ENCODE results near the gene HDAC11.

The HDAC11 gene

DNA sequence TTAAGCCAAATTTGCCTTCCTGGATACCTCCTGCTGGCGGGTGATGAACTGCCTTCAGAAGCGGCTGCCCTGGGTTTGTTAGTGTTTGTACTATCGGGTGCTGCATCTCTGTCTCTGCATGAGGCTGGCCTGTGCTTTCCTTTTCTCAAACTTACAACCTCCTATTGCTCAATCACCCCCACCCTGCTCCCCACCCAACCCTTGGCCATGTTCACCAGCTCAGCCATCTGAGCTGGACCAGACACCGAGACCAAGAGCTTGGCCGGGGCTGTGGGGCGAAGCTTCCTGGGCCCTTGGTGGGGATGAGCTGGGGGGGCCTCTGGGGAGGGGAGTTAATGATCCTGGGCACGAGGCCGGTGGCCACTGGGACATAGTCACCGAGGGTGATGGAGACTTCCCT lies 52.0 kb downstream of the HDAC11 start:
- no peak for DNase-seq (ENCODE audit: low read depth in 1 of 2, low spot score in 1 of 2)
- in situ Hi-C loops (cut with HindIII; ENCODE audit: low pct_unique_long_range_greater_than_20kb, low sequenced_read_pairs) = no loop called here
- TF ChIP-seq JUND (IDR thresholded peaks at IDR 0.05; ENCODE audit: low read depth) = no peak

DNA sequence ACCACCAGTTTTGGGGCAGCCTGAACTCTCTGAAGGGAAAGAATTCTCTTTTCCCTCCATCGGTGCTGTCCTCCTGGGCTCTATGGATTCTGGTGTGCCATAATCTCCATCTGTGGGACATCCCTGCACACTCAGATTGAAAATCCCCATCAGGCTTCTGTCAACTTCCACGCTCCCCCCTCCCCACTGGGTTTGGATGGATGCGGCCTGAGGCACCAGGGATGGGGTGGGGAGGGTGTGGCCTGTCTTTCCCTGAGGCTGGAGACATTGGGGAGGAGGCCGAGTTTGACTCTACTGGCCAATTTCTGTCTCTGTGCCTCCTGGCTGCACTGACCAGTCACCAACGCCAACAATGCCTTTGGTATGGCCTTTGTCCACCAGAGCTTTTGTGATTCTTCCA lies 52.5 kb downstream of the HDAC11 start:
- no peak for TF ChIP-seq JUND (IDR thresholded peaks at IDR 0.05; ENCODE audit: low read depth)
- no peak for DNase-seq (ENCODE audit: low read depth in 1 of 2, low spot score in 1 of 2)
- in situ Hi-C loops (cut with HindIII; ENCODE audit: low pct_unique_long_range_greater_than_20kb, low sequenced_read_pairs) = no loop called here

DNA sequence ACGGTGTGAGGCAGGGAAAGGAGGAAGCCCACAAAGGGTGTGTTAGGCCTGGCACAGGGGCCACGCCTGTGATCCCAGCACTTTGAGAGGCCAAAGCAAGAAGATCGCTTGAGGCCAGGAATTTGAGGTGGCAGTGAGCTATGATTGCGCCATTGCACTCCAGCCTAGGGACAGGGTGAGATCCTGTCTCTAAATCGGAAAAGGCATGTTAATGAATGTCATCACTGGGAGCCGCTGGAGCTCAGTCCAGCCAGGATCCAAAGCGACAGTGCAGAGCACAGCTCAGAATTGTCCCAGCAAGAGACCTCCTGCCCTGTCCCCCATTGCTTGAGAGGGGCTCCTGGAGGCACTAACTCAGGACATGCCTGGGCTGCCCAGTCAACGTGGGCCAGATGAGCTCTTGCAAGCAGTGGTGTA lies 53.8 kb downstream of the HDAC11 start:
- DNase-seq (ENCODE audit: low read depth in 1 of 2, low spot score in 1 of 2) = peak in 1 of 2 experiments; percentile 42
- in situ Hi-C loops (cut with HindIII; ENCODE audit: low pct_unique_long_range_greater_than_20kb, low sequenced_read_pairs) = no loop called here
- no peak for TF ChIP-seq JUND (IDR thresholded peaks at IDR 0.05; ENCODE audit: low read depth)

DNA sequence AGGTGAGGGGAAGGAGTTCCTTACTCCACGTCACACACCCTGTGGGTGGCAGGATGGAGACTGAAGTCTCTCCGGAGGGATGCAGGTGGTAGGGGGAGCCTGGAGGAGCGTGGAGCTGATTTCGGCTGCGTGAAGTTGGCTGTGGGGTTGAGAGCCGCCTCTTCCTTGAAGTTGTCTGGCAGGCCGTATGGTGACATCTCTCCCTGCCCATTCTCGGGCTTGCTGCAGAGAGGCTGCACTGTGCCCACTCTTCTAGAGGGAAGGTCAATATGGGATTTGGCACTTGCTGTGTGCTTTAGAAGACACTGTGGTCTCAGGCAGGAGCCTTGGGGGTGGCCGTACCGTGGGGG lies 55.4 kb downstream of the HDAC11 start:
- in situ Hi-C loops (cut with HindIII; ENCODE audit: low pct_unique_long_range_greater_than_20kb, low sequenced_read_pairs) = no loop called here
- no peak for DNase-seq (ENCODE audit: low read depth in 1 of 2, low spot score in 1 of 2)
- no peak for TF ChIP-seq JUND (IDR thresholded peaks at IDR 0.05; ENCODE audit: low read depth)

DNA sequence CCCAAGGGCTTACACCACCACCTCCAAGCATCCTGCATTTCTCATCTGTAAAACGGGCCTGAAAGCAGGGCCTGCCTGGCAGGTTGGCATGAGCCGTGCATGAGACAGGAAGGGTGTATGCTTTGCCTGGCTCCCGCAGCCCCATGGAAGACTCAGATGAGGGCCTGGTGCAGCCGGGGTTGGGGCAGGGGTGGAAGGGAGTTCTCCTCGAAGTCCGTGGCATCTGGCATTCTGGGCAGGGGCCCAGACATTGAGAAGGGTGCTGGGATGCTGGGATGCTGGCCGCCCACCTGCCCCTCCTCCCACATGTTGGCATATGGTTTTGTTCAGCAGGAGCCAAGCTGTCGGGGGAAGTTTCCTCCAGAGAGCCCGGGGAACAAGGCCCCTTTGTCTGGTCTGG lies 55.8 kb downstream of the HDAC11 start:
- no peak for TF ChIP-seq JUND (IDR thresholded peaks at IDR 0.05; ENCODE audit: low read depth)
- no peak for DNase-seq (ENCODE audit: low read depth in 1 of 2, low spot score in 1 of 2)
- in situ Hi-C loops (cut with HindIII; ENCODE audit: low pct_unique_long_range_greater_than_20kb, low sequenced_read_pairs) = no loop called here

DNA sequence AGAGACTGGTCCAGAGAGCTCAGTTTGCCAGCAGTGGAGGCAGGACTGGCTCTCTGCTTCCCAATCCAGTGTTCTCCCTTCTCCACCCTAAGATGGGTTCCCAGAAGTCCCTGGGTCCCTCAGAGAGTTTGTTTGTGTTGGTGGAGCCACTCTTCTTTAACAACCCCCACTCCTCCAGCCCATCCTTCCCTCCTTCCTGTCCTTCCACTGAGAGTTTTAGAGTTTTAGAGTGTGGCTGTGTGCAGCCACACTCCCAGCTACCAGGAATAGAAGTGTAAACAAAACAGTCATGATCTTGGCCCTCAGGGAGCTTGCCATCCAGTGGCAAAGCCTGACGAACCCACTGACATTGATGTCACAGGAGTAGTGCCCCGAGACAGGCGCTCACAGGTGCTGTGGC lies 56.3 kb downstream of the HDAC11 start:
- no peak for DNase-seq (ENCODE audit: low read depth in 1 of 2, low spot score in 1 of 2)
- in situ Hi-C loops (cut with HindIII; ENCODE audit: low pct_unique_long_range_greater_than_20kb, low sequenced_read_pairs) = no loop called here
- no peak for TF ChIP-seq JUND (IDR thresholded peaks at IDR 0.05; ENCODE audit: low read depth)

DNA sequence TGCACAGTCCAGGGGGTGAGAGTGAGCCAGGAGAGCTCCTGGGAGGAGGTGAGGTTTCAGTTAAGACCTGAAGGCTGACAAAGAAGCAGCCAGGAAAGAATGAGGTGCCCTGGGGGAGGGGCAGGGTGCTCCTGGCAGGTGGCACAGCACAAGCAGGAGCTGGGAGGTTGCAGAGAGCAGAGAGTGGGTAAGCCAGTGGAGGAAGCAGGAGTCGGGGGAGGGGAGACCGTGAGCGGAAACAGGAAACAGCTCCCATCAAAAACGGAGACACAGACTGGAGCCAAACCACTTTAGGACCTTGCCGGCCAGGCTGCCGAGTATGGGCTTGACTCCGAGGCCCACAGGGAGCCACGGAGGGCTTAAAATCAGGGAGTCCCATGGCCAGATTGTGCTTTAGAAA lies 56.7 kb downstream of the HDAC11 start:
- in situ Hi-C loops (cut with HindIII; ENCODE audit: low pct_unique_long_range_greater_than_20kb, low sequenced_read_pairs) = no loop called here
- TF ChIP-seq JUND (IDR thresholded peaks at IDR 0.05; ENCODE audit: low read depth) = no peak
- DNase-seq (ENCODE audit: low read depth in 1 of 2, low spot score in 1 of 2) = no peak

DNA sequence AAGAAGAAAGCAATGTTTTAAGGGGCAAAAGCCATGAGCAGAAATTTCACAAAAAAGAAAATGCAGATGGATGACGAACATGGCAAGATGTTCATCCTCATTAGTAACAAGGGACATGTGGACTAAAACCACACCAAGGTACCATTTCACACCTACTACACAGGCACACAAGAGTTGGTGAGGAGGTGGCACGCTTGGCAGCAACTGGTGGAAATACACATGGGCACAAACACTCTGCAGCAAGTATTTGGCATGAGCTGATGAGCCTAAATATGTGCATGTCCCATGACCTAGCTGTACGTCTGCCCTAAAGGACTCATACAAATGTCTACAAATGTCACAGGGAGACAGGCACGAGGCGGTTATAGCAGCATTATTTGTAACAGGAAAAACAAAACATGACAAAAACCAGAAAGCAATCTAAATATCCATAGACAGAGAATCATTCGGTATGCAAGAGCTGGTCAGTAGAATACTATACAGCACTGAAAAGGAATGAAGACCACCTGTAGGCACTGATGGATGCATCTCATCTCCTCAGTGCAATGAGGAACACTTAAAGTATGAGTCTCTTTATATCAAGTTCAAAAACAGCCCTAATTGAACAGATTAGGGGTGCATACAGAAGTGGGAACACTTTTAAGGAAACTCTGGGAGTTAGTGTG lies 57.3 kb downstream of the HDAC11 start:
- DNase-seq (ENCODE audit: low read depth in 1 of 2, low spot score in 1 of 2) = no peak
- in situ Hi-C loops (cut with HindIII; ENCODE audit: low pct_unique_long_range_greater_than_20kb, low sequenced_read_pairs) = no loop called here
- no peak for TF ChIP-seq JUND (IDR thresholded peaks at IDR 0.05; ENCODE audit: low read depth)

DNA sequence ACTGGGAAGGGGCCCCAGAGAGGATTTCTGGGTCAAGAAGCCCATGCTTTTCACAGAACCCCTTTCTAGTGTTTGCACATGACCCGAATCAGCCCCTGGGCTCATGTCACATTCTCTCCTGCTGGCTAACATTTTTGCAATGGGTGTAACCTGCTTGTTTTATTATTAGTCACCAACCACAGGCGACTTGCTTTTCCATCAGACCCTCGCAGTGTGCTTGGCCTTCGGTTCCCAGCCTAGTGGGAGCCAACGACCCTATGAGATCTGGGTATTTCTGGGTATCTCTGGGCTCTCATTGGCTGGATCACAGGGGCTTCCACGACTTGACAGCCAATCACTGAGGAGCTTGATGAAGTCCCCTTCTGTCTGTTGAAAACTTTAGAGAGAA lies 57.8 kb downstream of the HDAC11 start:
- TF ChIP-seq JUND (IDR thresholded peaks at IDR 0.05; ENCODE audit: low read depth) = no peak
- DNase-seq (ENCODE audit: low read depth in 1 of 2, low spot score in 1 of 2) = no peak
- in situ Hi-C loops (cut with HindIII; ENCODE audit: low pct_unique_long_range_greater_than_20kb, low sequenced_read_pairs) = no loop called here

DNA sequence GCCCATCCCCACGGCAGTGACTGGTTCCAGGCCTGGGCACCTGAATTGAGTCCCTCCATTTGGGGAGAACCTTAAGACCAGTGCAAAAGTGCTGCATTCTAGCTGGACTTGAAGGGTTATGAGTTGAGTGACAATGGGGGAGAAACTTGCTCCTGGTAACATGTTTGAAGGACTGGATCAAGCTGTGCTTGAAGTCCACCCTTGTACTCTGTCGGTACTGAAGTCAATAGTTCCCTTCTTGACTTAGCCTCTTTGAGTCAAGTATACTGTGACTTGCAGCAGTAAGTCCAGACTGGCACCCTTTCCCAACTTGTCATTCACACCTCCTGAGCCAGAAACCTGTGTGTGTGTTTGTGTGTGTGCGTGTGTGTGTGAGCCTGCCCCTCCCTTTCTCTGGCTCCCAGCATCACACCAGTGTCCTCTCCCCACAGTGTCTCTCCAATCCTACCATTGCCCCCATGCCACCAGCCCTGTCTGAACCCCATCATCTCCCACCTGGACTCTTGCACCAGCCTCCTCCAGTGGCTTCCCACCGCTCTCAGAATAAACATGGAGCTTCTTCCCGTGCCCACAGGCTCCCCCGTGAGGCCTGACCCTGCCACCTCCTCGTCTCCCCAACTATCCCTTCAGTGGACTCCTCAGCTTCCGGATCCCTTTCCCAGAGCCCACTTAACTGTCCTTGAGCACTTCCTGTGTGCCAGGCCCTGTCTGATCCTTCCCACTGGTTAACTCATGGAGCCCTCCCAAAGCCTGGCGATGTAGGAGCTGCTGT lies 58.6 kb downstream of the HDAC11 start:
- in situ Hi-C loops (cut with HindIII; ENCODE audit: low pct_unique_long_range_greater_than_20kb, low sequenced_read_pairs) = no loop called here
- DNase-seq (ENCODE audit: low read depth in 1 of 2, low spot score in 1 of 2) = no peak
- no peak for TF ChIP-seq JUND (IDR thresholded peaks at IDR 0.05; ENCODE audit: low read depth)

DNA sequence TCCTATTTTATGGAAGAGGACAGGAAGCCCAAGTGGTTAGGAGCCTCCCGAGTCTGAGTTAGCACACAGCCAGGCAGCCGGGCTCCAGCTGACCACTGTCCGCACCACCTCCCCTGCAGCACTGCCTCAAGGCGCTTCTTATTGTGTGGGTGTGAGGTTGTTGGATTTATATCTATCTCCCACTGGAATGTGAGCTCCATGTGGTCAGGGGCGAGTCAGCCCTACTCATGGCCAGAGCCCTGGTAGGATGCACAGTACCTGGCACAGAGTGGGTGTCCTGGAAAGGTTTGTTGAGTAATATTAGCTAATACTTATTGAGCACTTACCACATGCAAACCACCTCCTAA lies 59.2 kb downstream of the HDAC11 start:
- no peak for DNase-seq (ENCODE audit: low read depth in 1 of 2, low spot score in 1 of 2)
- in situ Hi-C loops (cut with HindIII; ENCODE audit: low pct_unique_long_range_greater_than_20kb, low sequenced_read_pairs) = no loop called here
- no peak for TF ChIP-seq JUND (IDR thresholded peaks at IDR 0.05; ENCODE audit: low read depth)

DNA sequence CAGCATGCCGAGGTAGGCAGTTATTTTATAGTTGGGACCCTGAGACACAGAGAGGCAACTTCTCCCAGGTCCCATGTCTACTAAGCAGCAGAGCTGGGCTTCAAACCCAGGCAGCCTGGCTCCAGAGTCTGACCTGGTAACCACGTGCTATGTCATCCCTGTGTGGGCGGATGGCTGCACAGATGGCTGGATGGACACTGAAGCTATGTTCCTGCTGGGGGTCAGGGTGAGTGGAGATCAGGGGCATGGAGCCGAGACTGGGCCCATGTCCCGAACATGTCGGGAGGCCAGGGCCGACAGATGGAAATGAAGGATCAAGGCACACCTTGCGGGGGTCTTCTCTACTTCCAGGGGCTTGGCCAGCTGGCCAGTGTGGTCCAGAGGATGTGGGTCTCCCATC lies 59.6 kb downstream of the HDAC11 start:
- no peak for DNase-seq (ENCODE audit: low read depth in 1 of 2, low spot score in 1 of 2)
- in situ Hi-C loops (cut with HindIII; ENCODE audit: low pct_unique_long_range_greater_than_20kb, low sequenced_read_pairs) = no loop called here
- TF ChIP-seq JUND (IDR thresholded peaks at IDR 0.05; ENCODE audit: low read depth) = no peak

DNA sequence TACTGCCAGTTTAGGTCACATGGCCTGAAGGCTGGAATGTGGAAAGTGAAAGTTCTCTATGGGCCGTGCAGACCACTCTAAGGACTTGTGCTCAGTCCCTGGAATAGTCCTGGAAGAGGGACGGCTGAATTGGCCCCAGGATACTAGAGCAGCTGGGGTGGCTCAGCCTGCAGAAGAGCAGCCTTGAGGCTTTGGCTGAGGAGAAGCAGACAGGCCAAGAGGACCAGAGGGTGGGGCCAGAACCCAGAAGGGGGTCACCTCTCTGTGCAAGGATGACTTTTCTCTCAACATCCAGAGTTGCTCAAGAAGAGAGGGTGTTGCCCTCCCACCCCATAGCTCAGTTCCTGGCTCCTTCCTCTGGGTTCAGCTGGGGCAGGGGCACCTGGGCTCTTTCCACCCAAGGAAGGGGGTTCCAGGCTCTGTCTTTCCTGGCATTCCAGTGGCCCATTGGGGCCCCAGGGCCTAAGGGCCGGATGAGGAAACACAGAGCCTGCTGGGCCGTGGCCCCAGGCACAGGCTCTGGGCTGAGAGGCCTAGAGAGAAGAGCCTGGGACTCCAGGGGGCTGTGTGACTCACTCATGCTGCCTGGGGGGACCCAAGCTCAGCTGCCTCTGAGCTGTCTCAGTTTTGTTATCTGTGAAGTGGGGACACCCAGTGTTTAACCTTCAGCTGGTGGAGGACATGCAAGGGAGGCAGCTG lies 60.3 kb downstream of the HDAC11 start:
- in situ Hi-C loops (cut with HindIII; ENCODE audit: low pct_unique_long_range_greater_than_20kb, low sequenced_read_pairs) = no loop called here
- TF ChIP-seq JUND (IDR thresholded peaks at IDR 0.05; ENCODE audit: low read depth) = no peak
- DNase-seq (ENCODE audit: low read depth in 1 of 2, low spot score in 1 of 2) = no peak

Data from T47D (cell line).